Measurements from ENCODE around the gene WEE2.

The WEE2 gene

GRCh38 chr7:141691961-141692360 lies 16.2 kb upstream of the WEE2 start:
- no peak for DNase-seq

- no peak for DNase-seq
These were observed 15.1 kb upstream of the WEE2 start for GRCh38 chr7:141693082-141693481.

DNA sequence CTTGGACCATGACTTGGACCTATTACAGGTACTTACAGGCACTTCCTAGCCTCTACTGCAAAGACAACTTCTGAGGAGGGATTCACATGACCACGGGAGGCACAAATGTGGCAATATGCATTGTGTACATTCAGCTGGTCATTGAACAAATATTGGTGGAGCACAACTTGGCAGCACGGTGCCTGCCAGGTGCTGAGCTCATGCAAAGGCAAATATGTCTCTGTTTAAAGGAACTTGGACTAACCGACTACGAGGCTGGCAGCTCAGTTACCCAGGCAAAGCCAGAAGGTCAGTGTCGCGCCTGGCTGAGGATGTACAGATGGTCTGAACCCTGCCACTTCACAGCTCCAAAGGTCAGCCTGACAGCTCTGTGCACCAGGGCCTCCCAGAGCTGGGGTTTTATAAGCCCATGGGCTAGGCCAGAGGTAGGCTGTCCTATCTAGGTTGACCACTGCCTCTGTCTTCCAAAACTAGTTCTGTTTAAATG lies 12.3 kb upstream of the WEE2 start:
- no peak for DNase-seq

- no peak for DNase-seq
These were observed 11.8 kb upstream of the WEE2 start for GRCh38 chr7:141696348-141696747.

GRCh38 chr7:141697211-141697871 lies 10.8 kb upstream of the WEE2 start:
- DNase-seq: no peak

- no peak for DNase-seq
These were observed 9.7 kb upstream of the WEE2 start for GRCh38 chr7:141698247-141699015.

DNA sequence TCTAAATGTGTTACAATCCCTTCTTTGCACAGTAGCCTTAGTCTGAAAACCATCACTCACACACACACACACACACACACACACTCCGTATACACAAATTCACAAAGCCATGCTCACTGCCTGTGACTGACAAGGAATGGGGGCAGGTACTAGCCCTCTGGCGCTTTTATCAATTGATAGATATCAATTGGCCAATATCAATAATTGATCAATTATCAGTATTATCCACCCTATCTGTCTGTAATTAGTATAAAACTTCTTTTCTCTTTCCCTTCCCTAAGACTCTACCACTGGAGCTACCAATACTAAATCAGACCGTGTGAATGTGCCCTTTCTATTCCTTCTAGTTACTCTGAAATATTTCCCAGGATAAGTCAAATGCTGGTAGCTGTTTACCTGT lies 8.3 kb upstream of the WEE2 start:
- no peak for DNase-seq

- no peak for DNase-seq
These were observed 7.8 kb upstream of the WEE2 start for GRCh38 chr7:141700296-141700847.

DNA sequence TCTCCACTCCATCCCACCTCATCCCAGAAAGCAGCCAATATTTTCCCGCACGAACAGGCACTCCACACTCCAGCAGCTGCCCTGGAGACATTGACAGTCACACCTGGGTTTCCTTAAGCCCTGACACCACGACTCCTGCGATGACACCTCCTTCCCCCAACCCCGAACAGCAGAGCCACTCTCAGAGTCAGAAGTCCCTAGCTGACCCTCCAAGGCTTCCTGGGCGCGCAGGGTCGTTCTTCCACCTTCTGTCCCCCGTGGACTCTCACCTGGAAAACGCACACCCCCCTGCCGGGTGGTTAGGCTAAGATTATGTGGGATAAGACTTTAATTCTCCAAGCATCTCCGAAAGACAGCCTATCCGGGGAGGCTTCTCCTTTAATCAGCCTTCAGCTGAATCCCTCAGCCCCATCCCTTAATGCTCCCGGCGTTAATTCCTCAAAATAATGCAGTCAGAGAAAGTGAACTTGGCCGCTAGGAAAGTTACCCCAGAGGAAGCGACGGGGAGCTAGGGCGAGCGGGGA lies 7.2 kb upstream of the WEE2 start:
- DNase-seq: no peak

DNA sequence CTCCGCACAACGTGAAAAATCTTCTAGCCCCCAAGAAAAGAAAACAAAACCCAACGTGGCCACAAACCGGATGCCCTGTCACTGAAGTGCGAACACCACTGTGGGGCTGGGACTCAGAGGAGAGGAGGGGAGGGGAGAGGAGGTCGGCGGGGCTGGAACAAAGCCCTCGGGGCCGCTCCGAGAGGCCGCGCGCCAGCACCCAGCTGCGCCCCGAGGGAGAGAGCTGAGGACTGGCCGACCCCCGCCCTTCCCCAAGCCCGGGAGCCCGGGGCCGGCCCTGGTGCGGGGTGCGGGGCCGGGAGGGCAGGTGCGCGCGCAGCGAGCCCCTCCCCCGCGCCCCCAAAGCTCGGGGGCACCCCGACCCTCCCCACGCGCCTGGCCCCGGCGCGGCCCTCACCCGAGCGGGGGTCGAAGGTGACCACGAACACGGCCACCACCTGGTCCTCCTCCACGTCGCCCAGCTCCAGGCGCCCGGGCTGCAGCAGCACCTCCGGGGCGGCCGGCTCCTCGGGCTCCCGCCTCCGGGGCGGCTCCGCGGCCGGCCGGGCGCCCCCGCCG lies 6.6 kb upstream of the WEE2 start:
- peak in 1 of 2 experiments; percentile 7 for DNase-seq

- no peak for DNase-seq
These were observed 6.0 kb upstream of the WEE2 start, which contains the start of gene DENND11 for GRCh38 chr7:141702047-141702567. Gene DENND11 (minus strand): TSS chr7:141702166. CDS start chr7:141702153, 13 bp downstream.

DNA sequence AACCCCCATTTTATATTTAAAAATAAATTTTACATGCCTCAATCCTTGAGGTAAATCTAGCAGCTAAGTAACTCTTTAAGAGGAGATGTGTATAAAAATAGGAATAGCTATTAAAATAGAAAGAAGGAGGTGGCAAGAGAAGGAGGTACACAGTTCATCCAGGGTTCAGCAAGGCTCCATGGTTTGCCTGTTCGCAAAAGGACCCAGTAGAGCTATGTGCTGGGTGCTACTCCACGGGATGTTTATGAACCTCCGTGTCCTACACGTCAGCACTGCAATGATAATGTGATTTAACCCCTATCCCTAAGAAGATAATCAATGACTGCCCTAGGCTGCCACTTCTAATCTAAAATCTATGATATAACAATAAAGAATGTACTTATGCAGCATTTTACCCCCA lies 5.3 kb upstream of the WEE2 start:
- no peak for DNase-seq

GRCh38 chr7:141704112-141704511 lies 4.0 kb upstream of the WEE2 start:
- no peak for DNase-seq

GRCh38 chr7:141704741-141705140 lies 3.4 kb upstream of the WEE2 start:
- DNase-seq: no peak

GRCh38 chr7:141706239-141707064 lies 1.7 kb upstream of the WEE2 start:
- DNase-seq: no peak

GRCh38 chr7:141709318-141709717 lies 1.2 kb downstream of the WEE2 start:
- no peak for DNase-seq

- no peak for DNase-seq
These were observed 1.6 kb downstream of the WEE2 start for GRCh38 chr7:141709749-141710148.

GRCh38 chr7:141710301-141710700 lies 2.1 kb downstream of the WEE2 start:
- no peak for DNase-seq

GRCh38 chr7:141712603-141713255 lies 4.6 kb downstream of the WEE2 start:
- no peak for DNase-seq

DNA sequence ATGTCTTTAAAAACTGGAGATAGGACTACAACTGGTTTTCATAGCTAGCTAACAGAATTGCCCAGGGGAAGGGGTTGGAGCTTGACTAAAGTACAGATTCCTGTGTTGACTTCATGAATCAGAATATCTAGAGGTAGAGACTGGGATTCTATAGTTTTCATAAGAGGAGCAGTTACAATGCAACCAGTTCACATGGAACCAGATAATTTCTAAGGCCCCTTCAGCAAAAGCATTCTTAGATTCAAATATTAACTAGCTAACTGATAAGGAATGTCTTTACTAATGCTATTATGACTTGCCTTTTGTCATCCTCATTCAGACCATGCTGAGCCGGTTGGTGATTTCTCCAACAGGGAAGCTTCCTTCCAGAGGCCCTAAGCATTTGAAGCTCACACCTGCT lies 5.7 kb downstream of the WEE2 start:
- DNase-seq: no peak

- no peak for DNase-seq
These were observed 6.4 kb downstream of the WEE2 start for GRCh38 chr7:141714571-141714970.

DNA sequence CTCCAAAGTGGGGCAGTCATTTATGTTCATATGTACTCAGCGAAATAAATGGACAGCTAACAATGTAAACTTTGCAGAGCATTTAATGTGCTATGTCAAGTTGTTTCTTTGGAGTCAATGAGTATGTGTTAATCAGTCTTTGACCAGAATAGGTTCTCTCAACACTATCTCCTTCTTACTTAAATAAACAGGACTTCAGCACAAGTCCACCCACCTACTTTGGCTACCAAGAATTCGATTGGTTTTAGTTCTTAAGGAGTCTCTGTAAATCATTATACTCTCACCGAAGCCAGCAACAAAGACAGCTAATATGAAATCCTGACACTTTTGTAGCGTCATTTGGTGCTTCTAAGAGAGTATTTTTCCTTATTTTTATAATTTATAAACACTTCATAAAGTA lies 6.9 kb downstream of the WEE2 start:
- DNase-seq: no peak

Data from SW 1271 (cell line).